Ovary (tissue), 3 donors: ENCODE measurements around the gene BROX.

Experiments used
- CTCF ChIP-seq, 3 donors: fragments of 450-650 bp in 2 of 3; fragments of 200-600 bp in 1 of 3; IDR thresholded peaks; one replicate each; pipeline versions ENCODE4 v1.5.1 to v1.8.0; 2016 to 2022; ENCODE audit warnings: antibody characterized with exemption in 3 of 3, mild to moderate bottlenecking in 1 of 3
- EP300 ChIP-seq: sonication (generic); formaldehyde crosslinking; IDR thresholded peaks from one replicate; pipeline ENCODE4 v1.6.1; 2017; ENCODE audit warnings: antibody characterized with exemption
- donor health status: DM: no; HTN: no; CAD: no.

- TF ChIP-seq CTCF (IDR thresholded peaks at IDR 0.05) (no peak), EP300 (no peak)
Observed at GRCh38 chr1:222751255-222751654, 38.9 kb downstream of the BROX start.
